Activated naive CD4-positive, alpha-beta T cell treated with anti-CD3 and anti-CD28 coated beads for 36 hours (primary cell): ENCODE data around the gene FRMD6. TPM values are rescaled to one million over a fixed set of nuclear protein-coding genes. Genes with fewer than 3 reads are reported as not detected.
"Not testable (repeated sequence)": the region's sequence is repeated elsewhere in the genome, so short reads cannot be mapped to it uniquely, and the experiment has no call there.

Experiments used
- CTCF ChIA-PET: fragments of 350-600 bp; sonication (Branson Sonifier 250); formaldehyde crosslinking; loops from one replicate; lab custom pipeline; 2021; ENCODE audit warnings: antibody characterized with exemption; lab: Charles Lee
- DNase-seq: peaks from one replicate; pipeline ENCODE4 v3.0.0-alpha.2; 2020
- H3K27ac Mint-ChIP-seq: one replicate; pipeline ENCODE4 v1.8.0; 2021; ENCODE audit warnings: mild to moderate bottlenecking, mixed read lengths
- H3K27me3 Mint-ChIP-seq: one replicate; pipeline ENCODE4 v1.8.0; 2021; ENCODE audit warnings: low read depth, mixed read lengths
- H3K36me3 Mint-ChIP-seq: one replicate; pipeline ENCODE4 v1.8.0; 2021; ENCODE audit warnings: low read depth, mixed read lengths
- H3K4me1 Mint-ChIP-seq: one replicate; pipeline ENCODE4 v1.8.0; 2021; ENCODE audit warnings: low read depth, mixed read lengths
- H3K4me3 Mint-ChIP-seq: one replicate; pipeline ENCODE4 v1.8.0; 2021; ENCODE audit warnings: mild to moderate bottlenecking, moderate library complexity, mixed read lengths
- H3K9me3 Mint-ChIP-seq: one replicate; pipeline ENCODE4 v1.8.0; 2021; ENCODE audit warnings: mixed read lengths
- intact Hi-C: fragments of 100-400 bp; cut with micrococcal nuclease; formaldehyde crosslinking; loops from one replicate; pipeline ENCODE4 v1.15.1; 2023
- total RNA-seq, 2 experiments: library from RNA; stranded (reverse); gene quantifications; one replicate each; pipeline ENCODE4 v1.2.3, GENCODE V29; 2021

Gene FRMD6
- total RNA-seq, 2 experiments from 2014 or later: 3.0 to 3.2 TPM

DNA sequence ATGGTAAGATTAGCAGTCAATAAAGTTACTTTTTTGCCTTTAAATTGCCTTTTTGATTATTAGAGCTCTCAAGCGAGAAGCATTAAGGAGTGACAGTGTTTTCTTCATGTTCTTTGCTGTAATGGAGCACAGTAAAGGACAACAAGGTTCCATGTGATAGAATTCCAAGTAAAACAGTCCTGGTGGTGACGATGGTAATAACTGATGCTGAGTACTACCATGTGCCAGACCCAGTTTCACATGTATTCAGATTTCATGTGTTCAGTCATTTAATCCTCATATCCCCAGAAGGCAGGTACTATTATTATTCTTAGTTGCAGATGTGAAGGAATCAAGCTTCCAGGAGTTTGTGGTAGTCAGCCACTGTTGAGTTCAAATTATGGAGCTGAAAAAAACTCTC, 79.0 kb downstream of the FRMD6 start:
- peaks cover 4% of the 10 kb centered on the region for H3K36me3 Mint-ChIP-seq
- no peaks in the 10 kb centered on the region for H3K27me3 Mint-ChIP-seq
- intact Hi-C loops: no loop called here
- no peak for DNase-seq
- CTCF ChIA-PET: interaction anchor here (0.7 to 1.5 kb wide), 2 partner anchors 49 to 176 kb away, joined by 3 read pairs; no protein-coding TSS in a partner anchor
- H3K27ac Mint-ChIP-seq: no peak overlapping the region
- H3K4me1 Mint-ChIP-seq: no peaks in the 10 kb centered on the region
- H3K9me3 Mint-ChIP-seq: no peaks in the 10 kb centered on the region
- H3K4me3 Mint-ChIP-seq: no peak overlapping the region

DNA sequence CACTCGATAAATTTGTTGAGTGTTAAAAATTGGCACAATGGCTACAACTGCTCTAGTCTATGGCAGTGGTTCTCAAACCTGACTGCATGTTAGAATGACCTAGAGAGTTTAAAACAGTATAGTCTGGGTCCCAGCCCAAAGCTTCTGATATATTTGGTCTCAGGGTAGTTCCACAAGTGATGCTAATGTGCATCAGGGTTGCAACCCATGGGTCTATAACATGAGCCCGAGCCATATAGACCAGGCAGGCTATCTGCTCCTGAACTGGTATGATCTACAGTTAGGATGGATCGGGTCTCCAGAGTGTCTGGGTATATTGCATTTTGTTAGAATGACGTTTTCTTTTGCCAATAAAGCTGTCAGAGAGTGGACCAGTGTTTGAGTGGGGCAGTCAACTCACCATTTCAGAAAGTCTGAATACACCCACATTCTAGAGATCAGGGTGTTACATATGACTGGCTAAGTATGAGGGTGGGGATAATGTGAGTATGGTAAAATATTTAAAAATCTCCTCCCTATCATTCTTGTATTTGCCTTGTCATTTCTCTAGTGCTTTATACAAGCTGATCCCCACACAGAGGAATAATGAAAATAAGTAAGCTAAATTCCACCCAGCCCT, 80.9 kb downstream of the FRMD6 start:
- Mint-ChIP-seq H3K9me3 (no peaks in the 10 kb centered on the region), H3K27ac (no peak overlapping the region), H3K36me3 (no peaks in the 10 kb centered on the region), H3K4me3 (no peak overlapping the region), H3K4me1 (no peaks in the 10 kb centered on the region), H3K27me3 (peaks cover 3% of the 10 kb centered on the region)
- CTCF ChIA-PET: interaction anchor here (0.6 to 1.2 kb wide), 2 partner anchors 76 to 539 kb away, joined by 3 to 7 read pairs; no protein-coding TSS in a partner anchor
- no peak for DNase-seq
- intact Hi-C loops: no loop called here

- peaks cover 3% of the 10 kb centered on the region for H3K27me3 Mint-ChIP-seq
- no peaks in the 10 kb centered on the region for H3K9me3 Mint-ChIP-seq
- H3K4me3 Mint-ChIP-seq: no peak overlapping the region
- intact Hi-C loops: no loop called here
- CTCF ChIA-PET: interaction anchor here (1.2 kb wide), 1 partner anchor 76 kb away, joined by 7 read pairs; no protein-coding TSS in a partner anchor
- no peak overlapping the region for H3K27ac Mint-ChIP-seq
- DNase-seq: no peak
- H3K4me1 Mint-ChIP-seq: no peaks in the 10 kb centered on the region
- H3K36me3 Mint-ChIP-seq: no peaks in the 10 kb centered on the region
Measured at GRCh38 chr14:51733147-51733546, 81.4 kb downstream of the FRMD6 start.

DNA sequence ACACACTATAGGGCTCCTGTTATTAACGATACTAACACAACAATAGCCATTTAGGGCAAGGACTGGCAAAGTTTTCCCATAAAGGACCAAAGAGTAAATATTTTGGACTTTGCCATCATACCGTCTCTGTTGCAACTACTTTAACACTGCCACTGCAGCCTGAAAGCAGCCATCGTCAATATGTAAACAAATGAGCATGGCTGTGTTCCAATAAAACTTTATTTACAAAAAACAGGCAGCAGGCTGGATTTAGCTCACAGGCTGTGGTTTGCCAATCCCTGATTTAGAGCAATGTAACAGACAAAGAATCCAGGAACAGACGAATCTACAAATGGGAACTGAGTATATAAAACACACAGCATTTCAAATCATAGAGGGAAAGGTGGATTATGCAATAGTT, 84.1 kb downstream of the FRMD6 start:
- intact Hi-C loops: no loop called here
- Mint-ChIP-seq H3K4me3 (no peak overlapping the region), H3K36me3 (no peaks in the 10 kb centered on the region), H3K27ac (no peak overlapping the region), H3K4me1 (no peaks in the 10 kb centered on the region), H3K9me3 (no peaks in the 10 kb centered on the region), H3K27me3 (peaks cover 3% of the 10 kb centered on the region)
- CTCF ChIA-PET: interaction anchor here (0.9 kb wide), 1 partner anchor 8 kb away, joined by 7 read pairs; no protein-coding TSS in a partner anchor
- no peak for DNase-seq

GRCh38 chr14:51738754-51739153, 87.0 kb downstream of the FRMD6 start:
- CTCF ChIA-PET: interaction anchor here (0.6 kb wide), 1 partner anchor 269 kb away, joined by 3 read pairs; no protein-coding TSS in a partner anchor
- intact Hi-C loops: no loop called here
- H3K27me3 Mint-ChIP-seq: peaks cover 3% of the 10 kb centered on the region
- H3K27ac Mint-ChIP-seq: no peak overlapping the region
- H3K4me1 Mint-ChIP-seq: no peaks in the 10 kb centered on the region
- no peaks in the 10 kb centered on the region for H3K36me3 Mint-ChIP-seq
- H3K9me3 Mint-ChIP-seq: no peaks in the 10 kb centered on the region
- no peak overlapping the region for H3K4me3 Mint-ChIP-seq
- DNase-seq: no peak

GRCh38 chr14:51743588-51744000, 91.9 kb downstream of the FRMD6 start:
- intact Hi-C loops: loop anchor here (5.0 kb wide), 1 partner anchor 91 kb away; the partner anchor contains the start of gene FRMD6
- Mint-ChIP-seq H3K4me1 (no peaks in the 10 kb centered on the region), H3K4me3 (no peak overlapping the region), H3K36me3 (no peaks in the 10 kb centered on the region), H3K27me3 (no peaks in the 10 kb centered on the region), H3K27ac (no peak overlapping the region), H3K9me3 (no peaks in the 10 kb centered on the region)
- DNase-seq: no peak
- CTCF ChIA-PET: interaction anchor here (0.6 to 1.2 kb wide), 3 partner anchors 8 to 677 kb away, joined by 3 to 7 read pairs (median 5); no protein-coding TSS in a partner anchor

- Mint-ChIP-seq H3K4me3 (no peak overlapping the region), H3K27me3 (no peaks in the 10 kb centered on the region), H3K4me1 (no peaks in the 10 kb centered on the region), H3K9me3 (no peaks in the 10 kb centered on the region), H3K27ac (no peak overlapping the region), H3K36me3 (no peaks in the 10 kb centered on the region)
- peak; percentile 27 for DNase-seq
- intact Hi-C loops: loop anchor here (2.0 to 5.0 kb wide), 2 partner anchors 68 to 92 kb away; partner anchors contain the start of gene FRMD6
- CTCF ChIA-PET: interaction anchor here (1.2 kb wide), 1 partner anchor 9 kb away, joined by 7 read pairs; no protein-coding TSS in a partner anchor
Measured at GRCh38 chr14:51744372-51745130, 92.8 kb downstream of the FRMD6 start.

- CTCF ChIA-PET, H3K36me3 Mint-ChIP-seq, H3K27ac Mint-ChIP-seq, intact Hi-C loops, H3K27me3 Mint-ChIP-seq, H3K4me3 Mint-ChIP-seq, H3K9me3 Mint-ChIP-seq, H3K4me1 Mint-ChIP-seq, DNase-seq: not testable (repeated sequence)
Measured at GRCh38 chr14:51746823-51747222, 95.1 kb downstream of the FRMD6 start.

DNA sequence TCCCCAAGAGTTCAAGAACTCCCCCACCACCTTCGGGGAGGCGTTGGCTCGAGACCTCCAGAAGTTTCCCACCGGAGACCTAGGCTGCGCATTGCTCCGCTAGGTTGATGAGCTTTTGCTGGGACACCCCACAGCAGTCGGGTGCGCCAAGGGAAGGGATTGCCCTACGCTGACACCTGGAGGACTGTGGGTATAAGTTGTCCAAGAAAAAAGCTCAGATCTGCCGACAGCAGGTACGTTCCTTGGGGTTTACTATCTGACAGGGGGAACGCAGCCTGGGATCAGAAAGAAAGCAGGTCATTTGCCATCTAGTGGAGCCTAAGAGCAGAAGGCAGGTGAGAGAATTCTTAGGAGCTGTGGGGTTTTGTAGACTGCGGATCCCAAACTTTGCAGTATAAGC, 98.8 kb downstream of the FRMD6 start:
- Mint-ChIP-seq H3K27ac (no peak overlapping the region), H3K36me3 (no peaks in the 10 kb centered on the region), H3K9me3 (no peaks in the 10 kb centered on the region), H3K4me3 (no peak overlapping the region), H3K27me3 (no peaks in the 10 kb centered on the region), H3K4me1 (no peaks in the 10 kb centered on the region)
- CTCF ChIA-PET: interaction anchor here (1.1 to 2.4 kb wide), 5 partner anchors 26 to 468 kb away, joined by 3 to 10 read pairs (median 4); partner anchors contain the start of gene FRMD6
- intact Hi-C loops: loop anchor here (1.0 kb wide), 3 partner anchors 97 to 467 kb away; no protein-coding TSS in a partner anchor
- DNase-seq: peak; percentile 42

DNA sequence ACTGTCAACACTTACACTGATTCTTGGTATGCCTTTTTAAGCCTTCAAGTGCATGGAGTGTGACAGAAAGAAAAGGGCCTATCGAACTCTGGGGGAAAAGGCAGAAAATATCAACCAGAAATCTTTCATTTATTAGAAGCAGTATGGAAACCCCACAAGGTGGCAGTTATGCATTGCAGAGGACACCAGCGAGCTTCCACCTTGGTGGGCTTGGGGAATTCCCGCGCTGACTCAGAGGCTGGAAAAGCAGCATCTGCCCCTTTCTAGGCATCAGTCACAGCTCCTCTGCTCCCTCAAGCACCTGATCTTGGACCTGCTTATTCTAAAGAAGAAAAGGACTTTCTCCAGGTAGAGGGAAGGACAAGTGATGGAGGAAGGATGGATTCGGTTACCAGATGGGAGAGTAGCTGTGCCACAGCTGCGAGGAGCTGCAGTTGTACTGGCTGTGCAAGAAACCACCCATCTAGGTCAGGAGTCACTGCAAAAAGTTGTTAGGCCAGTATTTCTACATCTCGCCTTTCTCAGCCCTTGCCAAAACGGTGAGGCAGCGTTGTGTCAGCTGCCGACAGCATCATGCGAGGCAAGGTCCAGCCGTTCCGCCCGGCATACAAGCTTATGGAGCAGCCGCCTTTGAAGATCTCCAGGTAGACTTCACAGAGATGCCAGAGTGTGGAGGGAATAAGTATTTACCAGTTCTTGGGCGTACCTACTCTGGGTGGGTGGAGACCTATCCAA, 100.1 kb downstream of the FRMD6 start:
- H3K4me1 Mint-ChIP-seq, H3K27me3 Mint-ChIP-seq, H3K36me3 Mint-ChIP-seq, H3K27ac Mint-ChIP-seq, H3K9me3 Mint-ChIP-seq, H3K4me3 Mint-ChIP-seq, intact Hi-C loops: not testable (repeated sequence)
- CTCF ChIA-PET: interaction anchor here (0.6 to 1.4 kb wide), 2 partner anchors 26 to 414 kb away, joined by 3 to 4 read pairs; no protein-coding TSS in a partner anchor
- peak; percentile 17 for DNase-seq

- H3K27me3 Mint-ChIP-seq, intact Hi-C loops, DNase-seq, CTCF ChIA-PET, H3K36me3 Mint-ChIP-seq, H3K4me1 Mint-ChIP-seq, H3K27ac Mint-ChIP-seq, H3K9me3 Mint-ChIP-seq, H3K4me3 Mint-ChIP-seq: not testable (repeated sequence)
Measured at GRCh38 chr14:51757756-51758155, 106.0 kb downstream of the FRMD6 start.

DNA sequence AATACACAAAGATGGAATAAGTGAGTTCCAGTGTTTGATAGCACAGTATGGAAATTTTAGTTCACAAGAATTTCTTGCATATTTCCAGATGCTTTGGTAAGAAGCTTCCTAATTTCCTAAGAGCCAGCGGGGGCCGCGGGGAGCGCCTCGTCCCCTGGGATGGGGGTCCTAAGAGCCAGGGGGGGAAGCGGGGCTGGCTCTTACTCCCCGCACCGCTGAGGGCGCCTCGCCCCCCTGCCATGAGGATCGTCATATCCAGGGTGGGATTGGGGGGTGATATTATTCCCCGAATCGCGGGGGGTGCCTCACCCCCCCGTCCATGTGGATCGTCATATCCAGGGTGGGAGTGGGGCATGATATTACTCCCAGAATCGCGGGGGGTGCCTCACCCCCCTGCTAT, 108.2 kb downstream of the FRMD6 start:
- Mint-ChIP-seq H3K4me3 (no peak overlapping the region), H3K27me3 (peaks cover 9% of the 10 kb centered on the region), H3K27ac (no peak overlapping the region), H3K4me1 (peaks cover 8% of the 10 kb centered on the region), H3K9me3 (no peaks in the 10 kb centered on the region), H3K36me3 (no peaks in the 10 kb centered on the region)
- CTCF ChIA-PET: no interaction called here
- no peak for DNase-seq
- intact Hi-C loops: no loop called here
